Gastrocnemius medialis (tissue), 4 donors: Measurements from ENCODE around the gene DCC. TPM values are rescaled to one million over a fixed set of nuclear protein-coding genes. Genes with fewer than 3 reads are reported as not detected.

Source experiments
- ATAC-seq, 2 donors: fragments of 150-250 bp; one replicate each; pipeline ENCODE4 v1.9.1; 2016
- DNase-seq, 2 donors: peaks; one replicate each; pipeline ENCODE4 v3.0.0-alpha.2; 2019
- H3K27ac ChIP-seq, 4 donors: fragments of 200-600 bp; sonication (generic); 1 replicate in 1 of 4; 2 replicates in 3 of 4; pipeline ENCODE4 v1.5.1; 2016 to 2018; ENCODE audit warnings: mild to moderate bottlenecking in 2 of 4, moderate library complexity in 1 of 4
- H3K27me3 ChIP-seq, 3 donors: fragments of 200-600 bp; sonication (generic) in 2 of 3; 1 replicate in 1 of 3; 2 replicates in 2 of 3; pipeline versions ENCODE4 v1.5.1 to v1.6.0; 2016 to 2019; ENCODE audit warnings: mild to moderate bottlenecking in 1 of 3, moderate library complexity in 1 of 3
- H3K36me3 ChIP-seq, 2 donors: fragments of 200-600 bp; sonication (generic) in 1 of 2; one replicate each; pipeline ENCODE4 v1.5.1; 2017 to 2018
- H3K4me1 ChIP-seq, 2 donors: fragments of 200-600 bp; sonication (generic) in 1 of 2; one replicate each; pipeline ENCODE4 v1.5.1; 2016 to 2017; ENCODE audit warnings: mild to moderate bottlenecking in 2 of 2
- H3K4me3 ChIP-seq, 4 donors: fragments of 200-600 bp; sonication (generic) in 3 of 4; 1 replicate in 1 of 4; 2 replicates in 3 of 4; pipeline ENCODE4 v1.5.1; 2016 to 2019; ENCODE audit warnings: mild to moderate bottlenecking in 2 of 4
- H3K9me3 ChIP-seq, 3 donors: fragments of 200-600 bp; sonication (generic) in 2 of 3; 1 replicate in 1 of 3; 2 replicates in 2 of 3; pipeline ENCODE4 v1.5.1; 2016 to 2019
- POLR2A ChIP-seq, 2 donors: fragments of 450-650 bp; IDR thresholded peaks; one replicate each; pipeline ENCODE4 v1.6.1; 2017; ENCODE audit warnings: antibody characterized with exemption in 2 of 2, mild to moderate bottlenecking in 2 of 2, moderate library complexity in 2 of 2
- in situ Hi-C, 4 donors: fragments of 200-750 bp; cut with MboI; loops; one replicate each; pipeline versions ENCODE4 v1.15.0 to v1.8.0; 2017; ENCODE audit warnings: low sequenced_read_pairs in 4 of 4
- intact Hi-C: fragments of 100-400 bp; cut with DNase I; formaldehyde crosslinking; loops from one replicate; pipeline ENCODE4 v1.15.1; 2023; ENCODE audit warnings: low total_unique reads
- total RNA-seq, 4 donors: library from RNA; depleted of rRNA; stranded (reverse); fragments of >200 nt; gene quantifications; one replicate each; pipeline versions ENCODE4 v1.1.0 to v1.2.3, GENCODE V29; 2016
- TF ChIP-seq, protein P1 (sequence below), 5 experiments: fragments of 450-650 bp in 3 of 5; fragments of 200-600 bp in 2 of 5; sonication (generic) in 2 of 5; IDR thresholded peaks in 4 of 5; conservative IDR thresholded peaks in 1 of 5; 1 replicate in 4 of 5; 2 replicates in 1 of 5; pipeline ENCODE4 v1.5.1; 2016 to 2019; ENCODE audit warnings: antibody characterized with exemption in 5 of 5, mild to moderate bottlenecking in 3 of 5, moderate library complexity in 3 of 5

Gene DCC
- total RNA-seq, 4 donors from 2014 or later = not detected

- TF ChIP-seq, protein P1, sequence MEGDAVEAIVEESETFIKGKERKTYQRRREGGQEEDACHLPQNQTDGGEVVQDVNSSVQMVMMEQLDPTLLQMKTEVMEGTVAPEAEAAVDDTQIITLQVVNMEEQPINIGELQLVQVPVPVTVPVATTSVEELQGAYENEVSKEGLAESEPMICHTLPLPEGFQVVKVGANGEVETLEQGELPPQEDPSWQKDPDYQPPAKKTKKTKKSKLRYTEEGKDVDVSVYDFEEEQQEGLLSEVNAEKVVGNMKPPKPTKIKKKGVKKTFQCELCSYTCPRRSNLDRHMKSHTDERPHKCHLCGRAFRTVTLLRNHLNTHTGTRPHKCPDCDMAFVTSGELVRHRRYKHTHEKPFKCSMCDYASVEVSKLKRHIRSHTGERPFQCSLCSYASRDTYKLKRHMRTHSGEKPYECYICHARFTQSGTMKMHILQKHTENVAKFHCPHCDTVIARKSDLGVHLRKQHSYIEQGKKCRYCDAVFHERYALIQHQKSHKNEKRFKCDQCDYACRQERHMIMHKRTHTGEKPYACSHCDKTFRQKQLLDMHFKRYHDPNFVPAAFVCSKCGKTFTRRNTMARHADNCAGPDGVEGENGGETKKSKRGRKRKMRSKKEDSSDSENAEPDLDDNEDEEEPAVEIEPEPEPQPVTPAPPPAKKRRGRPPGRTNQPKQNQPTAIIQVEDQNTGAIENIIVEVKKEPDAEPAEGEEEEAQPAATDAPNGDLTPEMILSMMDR (IDR thresholded peaks at IDR 0.05 in 4 of 5, conservative IDR thresholded peaks at IDR 0.05 in 1 of 5) = no peak
- TF ChIP-seq POLR2A (IDR thresholded peaks at IDR 0.05) = no peak
- no peaks in the 10 kb centered on the region for H3K4me1 ChIP-seq
- H3K36me3 ChIP-seq = no peaks in the 10 kb centered on the region
- ATAC-seq = no peak
- no peak overlapping the region for H3K27ac ChIP-seq
- no peaks in the 10 kb centered on the region for H3K9me3 ChIP-seq
- in situ Hi-C loops (no loop called here), intact Hi-C loops (no loop called here)
- DNase-seq = no peak
- no peaks in the 10 kb centered on the region for H3K27me3 ChIP-seq
- H3K4me3 ChIP-seq = no peak overlapping the region
Measured at GRCh38 chr18:52615943-52616342, 275.9 kb downstream of the DCC start.

DNA sequence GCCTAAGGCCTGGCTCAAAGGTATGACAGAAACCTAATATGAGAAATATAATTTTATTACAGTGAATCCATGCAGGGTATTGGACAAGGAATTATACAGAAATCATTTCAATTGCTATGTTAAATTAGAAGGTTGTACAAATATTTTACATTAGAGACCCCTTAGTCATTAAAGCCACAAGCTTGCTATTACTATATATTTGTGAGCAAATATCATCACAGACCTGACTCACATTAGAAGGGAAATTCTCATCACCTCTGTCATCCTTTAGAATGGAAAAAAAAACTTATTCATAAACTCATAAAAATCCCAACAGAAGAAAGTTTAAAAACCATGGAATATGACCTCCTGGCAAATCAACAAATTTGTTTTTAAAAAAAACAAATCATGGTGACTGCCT lies 277.9 kb downstream of the DCC start:
- Histone ChIP-seq H3K27ac (no peak overlapping the region), H3K4me3 (no peak overlapping the region), H3K9me3 (no peaks in the 10 kb centered on the region), H3K36me3 (no peaks in the 10 kb centered on the region), H3K4me1 (no peaks in the 10 kb centered on the region), H3K27me3 (no peaks in the 10 kb centered on the region)
- ATAC-seq = no peak
- no peak for TF ChIP-seq POLR2A (IDR thresholded peaks at IDR 0.05)
- TF ChIP-seq, protein P1 (IDR thresholded peaks at IDR 0.05 in 4 of 5, conservative IDR thresholded peaks at IDR 0.05 in 1 of 5) = no peak
- in situ Hi-C loops = no loop called here
- no peak for DNase-seq
- intact Hi-C loops = no loop called here

GRCh38 chr18:52620926-52621439 lies 281.0 kb downstream of the DCC start:
- DNase-seq (no peak), ATAC-seq (no peak)
- Histone ChIP-seq H3K4me1 (no peaks in the 10 kb centered on the region), H3K36me3 (no peaks in the 10 kb centered on the region), H3K27ac (no peak overlapping the region), H3K9me3 (no peaks in the 10 kb centered on the region), H3K27me3 (no peaks in the 10 kb centered on the region), H3K4me3 (no peak overlapping the region)
- intact Hi-C loops = no loop called here
- TF ChIP-seq POLR2A (IDR thresholded peaks at IDR 0.05) = no peak
- TF ChIP-seq, protein P1 (IDR thresholded peaks at IDR 0.05 in 4 of 5, conservative IDR thresholded peaks at IDR 0.05 in 1 of 5) = no peak
- in situ Hi-C loops = no loop called here

- no peaks in the 10 kb centered on the region for H3K27me3 ChIP-seq
- H3K9me3 ChIP-seq = no peaks in the 10 kb centered on the region
- intact Hi-C loops (no loop called here), in situ Hi-C loops (no loop called here)
- no peaks in the 10 kb centered on the region for H3K36me3 ChIP-seq
- no peak overlapping the region for H3K4me3 ChIP-seq
- TF ChIP-seq POLR2A (IDR thresholded peaks at IDR 0.05) = no peak
- TF ChIP-seq, protein P1 (IDR thresholded peaks at IDR 0.05 in 4 of 5, conservative IDR thresholded peaks at IDR 0.05 in 1 of 5) = no peak
- DNase-seq (no peak), ATAC-seq (no peak)
- no peak overlapping the region for H3K27ac ChIP-seq
- H3K4me1 ChIP-seq = no peaks in the 10 kb centered on the region
Measured at GRCh38 chr18:52624702-52625101, 284.7 kb downstream of the DCC start.

- in situ Hi-C loops = no loop called here
- intact Hi-C loops = no loop called here
Measured at GRCh38 chr18:52636536-52636935, 296.5 kb downstream of the DCC start.

More at GRCh38 chr18:52636536-52636935, 296.5 kb downstream of the DCC start:
- DNase-seq (no peak), ATAC-seq (no peak)
- Histone ChIP-seq H3K4me1 (no peaks in the 10 kb centered on the region), H3K27ac (no peak overlapping the region), H3K27me3 (no peaks in the 10 kb centered on the region), H3K4me3 (no peak overlapping the region), H3K9me3 (no peaks in the 10 kb centered on the region), H3K36me3 (no peaks in the 10 kb centered on the region)
- TF ChIP-seq, protein P1 (IDR thresholded peaks at IDR 0.05 in 4 of 5, conservative IDR thresholded peaks at IDR 0.05 in 1 of 5) = no peak
- no peak for TF ChIP-seq POLR2A (IDR thresholded peaks at IDR 0.05)
